Activated T-helper 9 cell treated with anti-CD3 and anti-CD28 coated beads, Interleukin-2, amount 50 U/mL, for 16 hours (primary cell): Measurements from ENCODE around the gene KCND2.
A peak's percentile ranks its signal among the peaks of the same experiment; 100 is the strongest.
"Not testable (repeated sequence)": the region's sequence is repeated elsewhere in the genome, so short reads cannot be mapped to it uniquely, and the experiment has no call there.

Experiments used
- DNase-seq: peaks from one replicate; pipeline ENCODE4 v3.0.0-alpha.2; 2020; ENCODE audit warnings: low read depth

KCND2 gene

DNA sequence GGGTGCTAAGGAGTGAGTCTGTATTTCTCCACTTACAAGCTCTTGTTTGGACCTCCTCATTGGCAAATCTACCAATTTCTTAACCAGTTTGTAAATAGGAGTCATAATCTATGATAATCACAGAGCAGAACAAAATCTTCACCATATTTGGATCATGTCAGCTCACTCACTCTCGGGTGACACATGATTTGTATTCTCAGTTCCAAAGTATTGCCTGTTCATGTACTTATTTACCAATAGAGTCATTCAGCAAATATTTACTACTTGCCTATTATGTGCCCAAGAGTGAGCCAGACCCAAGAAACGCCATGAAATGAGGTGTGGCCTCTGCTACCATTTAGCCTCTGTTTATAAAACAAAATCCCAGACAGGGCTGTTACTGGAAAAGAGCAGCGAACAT is 470.2 kb downstream of the KCND2 start:
- DNase-seq, result no peak

DNA sequence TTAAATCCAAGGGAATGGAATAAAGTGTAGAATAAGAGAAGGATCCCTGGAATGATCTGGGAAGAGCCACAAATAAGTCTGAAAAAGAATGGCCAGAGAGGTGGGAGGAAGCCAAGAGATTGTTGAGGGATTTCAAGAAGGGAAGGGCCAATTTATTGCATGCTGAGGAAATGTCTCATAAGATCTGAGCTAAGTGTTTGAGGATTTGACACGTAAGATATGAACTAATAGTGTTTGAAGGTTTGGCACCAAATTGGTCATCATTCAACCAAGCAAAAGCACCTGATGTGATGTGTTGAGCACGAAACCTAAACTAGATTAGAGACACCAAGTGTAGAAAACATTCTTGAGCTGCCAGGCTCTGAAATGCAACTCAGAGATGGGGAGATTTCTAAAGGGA is 487.1 kb downstream of the KCND2 start:
- DNase-seq, result no peak

GRCh38 chr7:120760851-120761250 is 487.9 kb downstream of the KCND2 start:
- no peak for DNase-seq

GRCh38 chr7:120770206-120770605 is 497.2 kb downstream of the KCND2 start:
- no peak for DNase-seq

DNA sequence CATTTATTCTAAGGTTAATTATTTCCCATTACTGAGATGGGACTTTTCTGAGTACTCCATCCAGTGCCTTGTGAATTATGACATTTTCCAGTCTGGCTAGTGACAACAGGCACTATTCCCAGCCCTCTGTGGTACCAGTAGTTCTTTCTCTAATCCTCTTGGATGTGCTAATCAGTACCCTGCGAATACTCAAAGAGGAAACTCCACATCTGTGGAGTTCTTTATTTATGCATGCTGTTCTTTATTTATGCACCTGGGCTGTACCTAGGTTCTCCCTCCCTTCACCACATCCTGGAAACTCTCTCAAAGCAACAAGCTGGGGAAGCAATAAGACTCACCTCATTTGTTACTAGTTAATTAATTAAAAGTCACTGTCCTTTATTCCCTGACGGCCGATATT is 501.5 kb downstream of the KCND2 start:
- no peak for DNase-seq

- no peak for DNase-seq
These were observed 502.8 kb downstream of the KCND2 start for GRCh38 chr7:120775755-120776154.

DNA sequence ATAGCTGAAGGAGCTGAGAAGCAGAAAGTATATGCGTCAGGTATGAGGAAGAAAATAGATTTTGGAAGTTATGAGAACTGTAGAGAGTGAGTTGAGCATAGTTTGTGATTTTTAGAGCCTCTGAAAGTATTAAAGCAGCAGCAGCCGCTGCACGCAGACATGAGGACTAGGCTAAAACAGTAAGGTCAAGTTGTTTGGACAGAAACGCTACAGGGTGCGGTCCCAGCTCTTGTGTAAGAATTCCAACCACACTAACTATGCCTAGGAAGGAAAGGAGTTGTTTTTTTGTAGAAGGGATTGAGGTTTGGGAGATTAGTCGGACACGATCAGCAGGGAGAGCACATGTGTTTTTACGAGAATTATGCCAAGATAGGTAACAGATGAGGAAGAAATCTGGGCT is 506.1 kb downstream of the KCND2 start:
- DNase-seq, result not testable (repeated sequence)

DNA sequence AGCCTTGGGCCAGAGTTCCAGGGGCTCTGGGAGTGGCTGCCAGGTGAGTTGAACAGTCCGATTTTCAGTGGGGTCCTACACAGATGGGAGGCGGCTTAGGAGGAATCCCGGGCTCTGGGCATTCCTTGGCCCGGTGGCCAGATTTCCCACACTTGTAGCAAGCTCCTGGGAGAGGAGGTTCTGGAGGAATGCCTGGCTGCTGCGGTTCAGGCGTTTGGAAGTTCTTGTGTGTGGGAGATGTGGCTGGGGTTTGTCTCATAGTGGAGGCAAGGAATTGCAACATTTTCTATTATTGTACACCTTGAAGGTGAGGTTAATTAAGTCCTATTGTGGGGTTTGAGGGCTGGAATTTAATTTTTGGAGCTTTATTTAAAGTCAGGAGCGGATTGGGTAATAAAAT is 507.5 kb downstream of the KCND2 start:
- not testable (repeated sequence) for DNase-seq

DNA sequence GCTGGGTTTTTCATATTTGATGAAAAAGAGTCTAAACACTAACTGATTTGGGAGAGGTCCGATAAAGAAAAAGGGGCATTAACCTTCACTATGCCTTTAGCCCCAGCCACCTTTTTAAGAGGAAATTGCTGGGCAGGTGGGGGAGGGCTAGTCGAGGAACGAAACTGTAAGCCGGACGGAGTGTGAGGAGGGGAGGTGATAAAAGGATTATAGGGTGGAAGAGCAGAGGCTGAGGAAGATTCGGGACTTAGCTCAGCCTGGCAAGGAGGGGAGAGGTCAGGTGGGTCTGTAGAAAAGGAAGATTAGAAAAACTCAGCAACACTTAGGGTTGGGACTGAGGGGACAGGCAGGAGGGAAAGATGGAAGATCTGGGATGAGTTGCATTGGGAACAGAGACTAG is 508.0 kb downstream of the KCND2 start:
- no peak for DNase-seq

DNA sequence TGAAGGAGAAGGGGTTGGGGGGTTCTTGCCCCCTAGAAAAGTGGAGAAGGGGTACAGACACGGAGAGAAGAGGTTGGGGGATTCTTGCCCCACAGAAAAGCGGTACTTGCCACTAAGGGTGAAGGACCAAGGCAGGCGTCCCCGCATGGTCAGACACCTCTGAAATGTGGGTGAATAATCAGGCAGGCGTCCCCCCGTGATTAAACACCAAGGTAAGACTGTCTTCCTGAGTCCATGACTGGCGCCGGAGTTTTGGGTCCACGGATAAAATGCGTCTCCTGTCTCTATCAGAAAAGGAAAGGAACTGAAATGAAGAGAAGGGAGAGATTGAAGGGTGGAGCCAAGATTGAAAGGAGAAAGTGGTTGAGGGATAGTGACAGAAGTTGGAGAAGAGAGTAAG is 508.9 kb downstream of the KCND2 start:
- not testable (repeated sequence) for DNase-seq

DNA sequence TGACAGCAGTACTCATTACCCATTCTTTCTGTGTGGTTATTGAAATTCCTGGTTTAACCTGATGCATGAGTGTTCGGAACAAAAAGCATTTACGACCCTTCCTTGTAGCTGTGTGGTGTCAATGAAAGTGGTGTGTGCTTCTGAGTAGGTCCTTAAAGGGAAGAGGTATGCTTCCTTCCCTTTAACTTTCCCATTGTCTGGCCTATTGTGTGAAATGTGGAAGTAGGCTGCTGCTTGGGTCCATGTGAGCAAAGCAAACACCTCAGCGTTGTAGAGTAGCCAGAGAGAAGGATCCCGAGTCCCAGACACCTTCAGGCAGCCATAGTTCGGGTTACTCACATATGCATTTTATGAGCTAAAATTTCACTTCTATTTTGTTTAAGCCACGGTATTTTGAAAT is 510.3 kb downstream of the KCND2 start:
- no peak for DNase-seq

DNA sequence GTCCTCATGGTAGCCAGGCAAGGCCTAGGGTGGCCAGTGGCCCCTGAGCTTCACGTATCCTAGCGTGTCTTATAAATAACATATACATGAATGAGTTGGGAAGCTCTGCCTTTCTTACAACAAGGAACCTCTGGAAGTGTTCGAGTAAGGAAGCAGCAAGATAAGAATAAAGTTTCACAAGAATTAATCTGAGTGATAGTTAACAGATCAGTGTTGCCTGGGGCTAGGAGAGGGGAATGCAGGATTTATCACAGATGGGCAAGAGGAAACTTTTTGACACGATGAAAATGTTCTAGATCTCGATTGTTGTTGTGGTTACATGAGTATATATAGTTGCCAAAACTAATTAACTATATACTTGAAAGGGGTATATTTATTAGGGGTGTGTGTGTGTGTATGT is 510.7 kb downstream of the KCND2 start:
- no peak for DNase-seq

DNA sequence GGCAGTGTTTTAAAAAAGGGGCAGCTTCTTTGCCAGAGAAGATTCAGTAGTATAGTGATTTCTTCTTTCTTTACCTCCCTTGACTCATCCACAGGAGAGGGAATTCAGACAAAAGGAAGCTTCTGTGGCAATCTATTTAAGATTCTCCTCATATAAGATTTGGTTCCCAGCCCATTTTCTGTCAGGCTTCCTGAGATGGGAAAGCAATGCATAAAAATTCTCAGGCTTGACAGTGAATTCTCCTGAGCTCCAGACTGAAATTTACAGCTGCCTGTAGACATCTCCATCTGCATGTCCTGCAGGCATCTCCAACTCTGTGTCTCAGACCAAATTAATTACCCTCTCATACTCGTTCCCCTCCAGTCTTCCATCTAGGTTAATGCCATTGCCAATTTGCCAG is 512.1 kb downstream of the KCND2 start:
- no peak for DNase-seq

- peak; percentile 33 for DNase-seq
These were observed 519.3 kb downstream of the KCND2 start for GRCh38 chr7:120792091-120792860.

DNA sequence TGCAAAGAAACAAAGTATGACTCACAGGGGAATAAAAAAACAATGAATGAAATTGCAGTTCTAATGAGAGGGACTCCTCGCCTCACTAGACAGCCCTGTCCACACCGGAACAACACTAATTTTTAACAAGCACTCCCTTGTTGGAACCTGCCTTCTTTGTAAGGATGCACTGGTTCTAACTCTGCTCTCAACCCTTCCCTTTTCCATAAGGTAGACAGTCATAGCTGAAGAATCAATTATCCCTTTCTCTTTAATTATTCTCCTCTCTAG is 519.8 kb downstream of the KCND2 start:
- DNase-seq, result no peak

DNA sequence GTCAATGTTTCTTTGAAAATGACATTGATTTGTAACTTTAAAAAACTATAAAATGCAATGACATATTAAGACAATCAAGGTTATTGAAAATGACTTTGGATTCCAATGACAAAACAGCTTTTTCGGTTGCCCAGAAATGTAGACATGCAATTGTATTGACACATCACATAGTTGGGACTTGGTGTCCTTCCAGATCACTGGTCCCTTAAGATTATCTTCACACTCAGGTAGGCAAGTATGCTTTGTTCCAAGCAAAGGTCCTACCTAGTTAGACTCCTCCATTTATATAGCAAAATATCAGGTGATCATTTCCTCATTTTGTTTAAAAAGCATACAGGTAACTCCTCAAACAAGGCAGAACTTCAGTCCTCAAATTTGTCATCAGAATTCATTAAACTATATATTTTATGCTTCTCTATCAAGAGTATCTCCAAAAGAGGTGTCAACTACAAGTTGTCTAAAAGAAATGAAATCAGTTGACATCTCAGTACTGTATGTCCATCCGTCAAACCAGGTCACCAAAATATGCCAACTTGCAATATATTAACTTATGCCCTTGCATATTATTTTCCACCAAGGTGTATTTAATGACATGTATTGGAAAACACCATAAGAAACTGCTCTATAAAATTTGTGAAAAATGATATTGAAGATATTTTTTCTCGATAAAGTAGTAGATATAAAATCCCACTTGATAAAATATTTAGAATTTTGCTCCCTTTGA is 520.4 kb downstream of the KCND2 start:
- no peak for DNase-seq

- DNase-seq, result no peak
These were observed 521.2 kb downstream of the KCND2 start for GRCh38 chr7:120794106-120794729.

DNA sequence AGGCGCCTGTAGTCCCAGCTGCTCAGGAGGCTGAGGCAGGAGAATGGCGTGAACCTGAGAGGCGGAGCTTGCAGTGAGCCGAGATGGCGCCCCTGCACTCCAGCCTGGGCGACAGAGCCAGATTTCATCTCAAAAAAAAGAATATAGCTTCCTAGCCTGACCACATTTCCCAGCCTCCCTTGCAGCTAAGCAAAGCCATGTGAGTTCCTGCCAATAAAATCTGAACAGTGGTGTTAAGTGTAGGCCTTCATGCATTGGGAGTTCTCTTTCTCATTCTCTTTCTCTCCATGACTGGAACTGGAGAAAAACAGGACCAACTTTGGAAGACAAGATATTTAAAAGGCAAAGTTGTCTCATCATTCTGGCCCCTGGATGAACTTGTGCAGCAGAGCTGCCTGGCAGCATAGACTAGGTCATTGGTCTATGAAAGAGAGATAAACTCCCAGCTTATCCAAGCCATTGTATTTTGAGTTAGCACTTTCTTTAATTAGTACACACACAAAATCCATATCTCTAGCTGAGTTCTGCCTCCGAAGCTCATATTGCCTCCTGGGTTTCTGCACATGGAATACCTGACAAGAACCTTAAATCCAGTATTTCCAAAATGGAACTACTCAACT is 524.2 kb downstream of the KCND2 start:
- DNase-seq, result no peak

GRCh38 chr7:120799147-120799546 is 526.2 kb downstream of the KCND2 start:
- no peak for DNase-seq
